Activated effector memory CD4-positive, alpha-beta T cell treated with anti-CD3 and anti-CD28 coated beads, Interleukin-2, amount 50 U/mL, for 16 hours (primary cell): ENCODE measurements around the gene FNTB.
A peak's percentile ranks its signal among the peaks of the same experiment; 100 is the strongest.

Source experiments
- DNase-seq: peaks from one replicate; pipeline ENCODE4 v3.0.0-alpha.2; 2020

FNTB gene

DNA sequence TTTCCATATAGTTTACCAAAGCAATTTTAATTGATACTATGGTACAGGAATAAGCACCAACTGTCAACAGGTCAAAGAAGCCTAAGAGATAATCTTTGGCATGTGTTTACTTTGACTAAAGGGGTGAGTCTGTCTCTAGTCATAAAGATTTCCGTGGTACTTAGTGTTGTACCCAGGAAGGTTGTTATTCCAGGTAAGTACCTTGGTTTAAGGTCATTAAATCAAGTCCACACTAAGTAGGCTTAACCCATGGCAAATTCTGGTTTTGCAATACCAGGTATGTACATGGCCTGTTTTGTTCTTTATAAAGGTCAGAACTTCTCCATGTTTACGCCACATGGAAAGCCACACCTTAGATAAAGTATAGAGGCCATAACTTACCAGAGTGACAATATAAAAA lies 105.7 kb downstream of the FNTB start:
- no peak for DNase-seq

DNA sequence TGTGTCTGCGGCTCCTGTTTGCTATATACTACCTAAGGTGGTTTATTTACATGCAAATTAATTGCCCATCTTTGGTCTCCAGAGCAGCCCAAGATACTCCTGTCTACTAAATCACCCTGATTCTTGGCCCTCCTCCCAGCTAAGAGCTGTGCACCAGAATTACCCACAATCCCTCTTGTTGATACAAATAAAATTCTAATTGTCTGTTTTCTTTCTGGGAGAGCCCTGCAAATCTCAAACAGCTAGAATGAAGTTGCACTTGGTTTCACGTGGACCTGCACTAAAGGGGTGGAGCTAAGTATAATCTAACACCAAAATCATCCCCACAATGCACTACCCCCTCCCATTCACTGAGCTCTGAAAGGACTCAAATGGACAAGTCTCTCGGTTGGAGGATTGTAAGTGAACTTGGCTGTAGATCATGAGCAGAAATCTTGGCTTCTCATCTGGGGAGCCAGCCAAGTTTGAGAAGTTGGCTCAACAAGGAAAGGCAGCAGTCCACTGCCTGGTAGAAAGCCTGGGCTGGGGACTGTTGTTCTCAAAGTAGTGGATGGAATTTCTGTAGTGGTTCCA lies 109.0 kb downstream of the FNTB start:
- no peak for DNase-seq

GRCh38 chr14:65096323-65097089 lies 109.8 kb downstream of the FNTB start:
- no peak for DNase-seq

DNA sequence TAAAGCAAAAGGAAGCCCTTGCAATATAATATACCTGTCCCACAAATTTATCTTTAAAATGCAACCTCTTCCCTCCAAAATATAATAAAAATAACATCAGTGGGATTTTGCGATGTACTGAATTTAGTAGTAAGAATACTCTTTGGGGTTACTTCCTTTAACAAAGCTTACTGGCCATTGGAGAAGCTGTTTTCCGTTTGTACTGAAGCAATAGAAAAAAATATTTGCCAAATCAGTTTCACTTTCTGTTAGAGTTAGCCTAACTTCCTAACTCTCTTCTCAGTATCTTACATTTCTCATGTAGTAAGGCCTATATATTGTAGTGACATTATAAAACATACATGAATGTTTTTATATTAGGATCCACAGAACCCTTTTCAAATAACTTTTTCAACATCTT lies 111.9 kb downstream of the FNTB start:
- DNase-seq = no peak

DNA sequence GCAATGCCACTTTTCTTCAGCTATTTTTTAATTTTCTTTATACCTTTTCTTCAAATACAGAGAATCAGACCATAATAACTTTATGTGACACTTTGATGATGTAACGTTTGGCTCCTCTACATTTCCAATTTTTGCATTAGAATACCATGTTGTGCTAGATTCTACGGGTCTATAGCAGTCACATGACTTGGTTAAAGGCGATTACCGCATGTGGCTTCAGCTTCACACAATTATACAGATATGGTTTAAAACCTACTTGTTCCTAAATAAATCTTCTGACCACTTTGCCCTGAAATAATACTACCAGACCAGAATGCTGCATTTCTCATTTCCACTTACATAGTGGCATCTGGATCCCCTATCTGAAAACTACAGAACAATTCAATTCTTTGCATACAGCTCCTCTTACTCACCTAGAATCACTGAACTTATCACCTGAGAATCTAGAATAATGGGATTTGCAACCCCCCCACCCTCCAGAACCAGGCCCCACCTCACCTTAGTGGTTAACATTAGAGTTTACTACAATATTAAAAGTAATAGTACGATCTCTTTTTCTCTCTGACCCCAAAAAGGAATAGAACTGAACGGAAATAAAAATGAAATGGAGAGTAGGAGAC lies 114.3 kb downstream of the FNTB start:
- no peak for DNase-seq

DNA sequence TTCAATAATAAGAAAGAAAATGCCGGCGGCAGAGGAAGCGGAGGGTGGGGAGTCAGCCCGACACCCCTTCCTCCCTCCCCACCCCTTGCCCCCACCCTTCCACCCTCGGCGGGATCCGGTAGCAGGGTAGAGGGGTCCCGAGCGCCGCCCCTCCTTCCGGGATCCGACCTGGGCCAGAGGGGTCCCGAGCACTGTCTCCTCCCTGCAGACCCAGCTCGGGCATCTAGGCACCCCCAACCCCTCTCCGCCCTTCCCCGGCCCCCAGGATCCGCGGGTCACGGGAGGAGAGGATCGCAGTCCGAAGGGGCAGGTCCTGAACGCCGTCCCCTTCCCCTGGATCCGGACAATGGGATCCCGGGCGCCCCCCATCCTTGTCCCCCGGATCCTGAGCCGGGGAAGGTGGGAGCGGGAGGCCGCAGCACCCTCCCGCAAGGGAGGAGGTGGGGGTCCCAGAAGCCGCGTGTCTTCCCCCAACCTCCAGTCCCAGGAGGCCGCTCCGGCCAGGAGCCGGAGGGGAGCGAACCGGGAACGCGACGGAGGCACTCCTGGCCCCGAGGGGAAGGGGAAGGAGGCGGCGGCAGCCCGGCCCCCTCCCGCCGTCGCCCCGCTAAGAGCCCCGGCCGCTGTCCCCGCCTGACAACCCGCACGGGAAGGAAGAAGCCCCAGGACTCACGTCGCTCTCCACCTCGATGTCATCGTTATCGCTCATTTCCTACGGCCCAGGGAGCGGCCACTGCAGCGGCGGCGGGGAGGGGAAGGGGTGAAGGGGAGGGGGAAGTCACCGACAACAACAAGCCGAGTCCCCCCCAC lies 115.1 kb downstream of the FNTB start:
- DNase-seq = peak; percentile 82

- peak; percentile 100 for DNase-seq
Observed at GRCh38 chr14:65102441-65103149, 115.9 kb downstream of the FNTB start, which contains the start of gene MAX. TSS of gene MAX (minus strand) at chr14:65102517. CDS start at chr14:65102339, 178 bp downstream.

DNA sequence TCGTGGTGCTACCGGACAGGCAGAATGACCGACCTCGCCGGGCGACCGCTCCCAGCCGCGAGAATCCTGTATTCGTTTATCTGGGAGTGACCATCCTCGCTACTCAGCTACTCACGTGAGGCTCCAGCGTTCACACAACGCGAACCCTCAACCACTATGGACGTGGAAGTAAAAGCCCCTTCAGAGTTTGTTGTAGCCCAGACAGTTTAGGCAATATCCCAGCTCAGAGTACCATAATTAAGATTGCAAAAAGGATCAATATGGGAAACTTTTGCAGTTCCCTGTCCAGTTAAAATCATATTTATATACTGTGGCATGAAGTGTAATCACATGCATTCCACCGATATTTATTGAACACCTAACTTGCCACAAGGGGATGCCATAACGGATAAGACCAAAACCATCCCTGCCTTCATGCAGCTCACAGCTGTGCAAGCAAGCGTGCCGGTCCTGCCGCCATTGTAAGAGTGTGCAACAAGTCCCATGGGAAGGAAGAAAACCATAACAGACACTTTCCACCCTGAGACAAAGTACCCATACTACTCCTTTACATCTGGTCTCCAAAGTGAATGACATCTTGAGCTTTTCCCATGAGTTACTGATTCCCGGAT lies 116.6 kb downstream of the FNTB start:
- DNase-seq = no peak

GRCh38 chr14:65104791-65105190 lies 118.1 kb downstream of the FNTB start:
- DNase-seq = no peak

- DNase-seq = no peak
Observed at GRCh38 chr14:65106316-65106715, 119.6 kb downstream of the FNTB start.

GRCh38 chr14:65106736-65107135 lies 120.0 kb downstream of the FNTB start:
- no peak for DNase-seq

DNA sequence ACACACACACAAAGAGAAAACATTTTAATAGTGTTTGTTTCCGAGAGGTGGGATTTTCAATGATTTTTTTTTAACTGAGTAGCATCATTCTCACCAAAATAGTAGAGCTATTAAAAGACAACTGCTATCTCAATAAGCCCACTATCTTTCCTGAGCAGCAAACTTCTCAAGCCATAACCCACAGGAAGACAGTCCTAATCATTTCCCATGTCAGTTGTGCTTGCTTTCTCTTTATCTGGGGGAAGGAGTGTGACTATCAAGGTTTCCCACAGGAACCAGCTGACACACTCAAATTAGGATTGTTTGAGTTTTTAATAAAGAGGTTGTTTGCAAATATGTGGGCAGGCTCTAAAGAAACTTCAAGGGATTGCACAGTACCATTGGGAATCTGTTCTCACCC lies 120.5 kb downstream of the FNTB start:
- no peak for DNase-seq

- no peak for DNase-seq
Observed at GRCh38 chr14:65109357-65109756, 122.7 kb downstream of the FNTB start.

- DNase-seq = no peak
Observed at GRCh38 chr14:65110525-65110924, 123.8 kb downstream of the FNTB start.
